ENCODE data around the gene FBN1. TPM values are rescaled to one million over a fixed set of nuclear protein-coding genes. Genes with fewer than 3 reads are reported as not detected.

The FBN1 gene
- total and polyA plus RNA-seq, 7 donors: 7.7 to 40.6 (median 16.4) TPM

DNA sequence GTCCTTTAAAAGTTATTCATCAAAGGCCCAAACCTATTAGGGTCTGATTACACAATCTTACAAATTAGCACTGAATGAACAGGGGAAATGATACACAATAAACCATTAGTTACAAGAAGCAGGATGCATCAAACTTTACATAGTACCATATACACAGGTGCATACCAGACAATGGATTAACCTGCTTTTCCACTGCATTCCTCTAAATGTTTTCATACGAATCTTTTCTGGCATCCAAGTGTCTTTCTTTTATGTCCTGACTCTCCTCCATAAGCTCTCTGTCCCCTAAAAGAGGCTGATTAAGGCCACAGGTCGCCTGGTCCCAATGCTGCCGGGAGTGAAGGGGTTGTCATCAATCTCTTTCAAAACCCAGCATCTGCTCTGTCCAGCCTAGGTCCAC is 11.4 kb downstream of the FBN1 start:
- DNase-seq: no peak
- intact Hi-C loops (cut with DNase I): no loop called here
- no peaks in the 10 kb centered on the region for H3K36me3 ChIP-seq (ENCODE audit: insufficient read depth in 1 of 2, low read depth in 1 of 2)
- no peaks in the 10 kb centered on the region for H3K4me1 ChIP-seq
- TF ChIP-seq, protein P1, sequence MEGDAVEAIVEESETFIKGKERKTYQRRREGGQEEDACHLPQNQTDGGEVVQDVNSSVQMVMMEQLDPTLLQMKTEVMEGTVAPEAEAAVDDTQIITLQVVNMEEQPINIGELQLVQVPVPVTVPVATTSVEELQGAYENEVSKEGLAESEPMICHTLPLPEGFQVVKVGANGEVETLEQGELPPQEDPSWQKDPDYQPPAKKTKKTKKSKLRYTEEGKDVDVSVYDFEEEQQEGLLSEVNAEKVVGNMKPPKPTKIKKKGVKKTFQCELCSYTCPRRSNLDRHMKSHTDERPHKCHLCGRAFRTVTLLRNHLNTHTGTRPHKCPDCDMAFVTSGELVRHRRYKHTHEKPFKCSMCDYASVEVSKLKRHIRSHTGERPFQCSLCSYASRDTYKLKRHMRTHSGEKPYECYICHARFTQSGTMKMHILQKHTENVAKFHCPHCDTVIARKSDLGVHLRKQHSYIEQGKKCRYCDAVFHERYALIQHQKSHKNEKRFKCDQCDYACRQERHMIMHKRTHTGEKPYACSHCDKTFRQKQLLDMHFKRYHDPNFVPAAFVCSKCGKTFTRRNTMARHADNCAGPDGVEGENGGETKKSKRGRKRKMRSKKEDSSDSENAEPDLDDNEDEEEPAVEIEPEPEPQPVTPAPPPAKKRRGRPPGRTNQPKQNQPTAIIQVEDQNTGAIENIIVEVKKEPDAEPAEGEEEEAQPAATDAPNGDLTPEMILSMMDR (IDR thresholded peaks at IDR 0.05): no peak
- 69 to 81% (median 75%) methylated on average over 3 of the region's 3 CpGs for WGBS, 3 donors
- ATAC-seq: no peak
- H3K27ac ChIP-seq: no peak overlapping the region
- H3K4me3 ChIP-seq: no peak overlapping the region
- H3K9me3 ChIP-seq: no peaks in the 10 kb centered on the region
- no peaks in the 10 kb centered on the region for H3K27me3 ChIP-seq (ENCODE audit: insufficient read depth in 3 of 3, low read length in 2 of 3)

DNA sequence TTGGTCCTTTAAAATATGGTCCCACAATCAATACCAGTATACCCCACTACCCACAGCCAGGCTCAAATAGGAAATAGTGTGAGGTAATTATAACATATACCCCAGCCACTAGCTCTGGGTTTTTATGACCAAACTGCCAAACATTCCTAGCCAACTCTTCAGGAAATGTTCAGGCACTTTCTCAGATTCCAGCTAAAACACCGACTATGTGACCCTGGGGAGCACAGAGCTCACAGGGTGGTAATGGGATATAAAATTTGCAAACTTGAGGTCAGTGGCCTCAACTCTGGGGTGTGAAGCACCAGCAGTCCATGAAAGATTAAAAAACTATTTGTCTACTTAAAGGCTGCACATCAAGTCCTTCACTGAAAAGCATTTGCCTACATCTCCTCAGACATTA is 12.9 kb downstream of the FBN1 start:
- no peaks in the 10 kb centered on the region for H3K27me3 ChIP-seq (ENCODE audit: insufficient read depth in 3 of 3, low read length in 2 of 3)
- TF ChIP-seq, protein P1 (IDR thresholded peaks at IDR 0.05): no peak
- ATAC-seq (no peak), DNase-seq (no peak)
- H3K4me1 ChIP-seq: peaks cover 4% of the 10 kb centered on the region
- intact Hi-C loops (cut with DNase I): no loop called here
- H3K27ac ChIP-seq: no peak overlapping the region
- H3K4me3 ChIP-seq: no peak overlapping the region
- WGBS, 3 donors: 17 to 22% (median 20%) methylated on average over 1 of the region's 1 CpG
- no peaks in the 10 kb centered on the region for H3K36me3 ChIP-seq (ENCODE audit: insufficient read depth in 1 of 2, low read depth in 1 of 2)
- H3K9me3 ChIP-seq: no peaks in the 10 kb centered on the region

DNA sequence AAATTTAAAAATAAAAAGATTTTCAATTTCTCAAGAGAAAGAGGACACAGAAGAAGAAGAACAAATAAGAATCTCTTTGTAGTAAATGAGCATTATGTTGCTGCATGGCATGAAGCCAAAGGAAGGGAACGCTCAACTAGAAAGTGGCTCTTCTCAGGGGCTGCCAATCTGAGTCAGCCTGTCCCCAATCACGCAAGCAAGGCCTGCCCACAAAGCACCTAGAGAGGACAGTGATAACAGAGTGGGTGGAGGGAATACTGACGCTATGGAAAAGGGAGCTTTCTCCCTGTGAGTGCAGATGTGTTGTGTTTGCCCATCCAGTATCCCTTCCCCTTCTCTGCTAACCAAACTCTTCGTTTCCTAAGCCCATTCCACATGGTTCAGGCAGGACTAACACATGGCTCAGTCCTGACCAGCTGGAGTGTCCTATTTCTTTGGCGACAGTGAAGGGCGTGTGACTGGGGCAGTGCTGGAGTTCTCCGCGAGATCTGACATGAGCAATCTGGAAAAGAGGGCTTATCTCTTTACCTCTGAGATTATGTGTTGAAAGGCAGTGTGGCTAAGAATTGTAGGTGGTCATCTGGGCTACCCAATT is 14.2 kb downstream of the FBN1 start:
- Histone ChIP-seq H3K27ac (no peak overlapping the region), H3K36me3 (ENCODE audit: insufficient read depth in 1 of 2, low read depth in 1 of 2) (no peaks in the 10 kb centered on the region), H3K9me3 (no peaks in the 10 kb centered on the region), H3K27me3 (ENCODE audit: insufficient read depth in 3 of 3, low read length in 2 of 3) (no peaks in the 10 kb centered on the region), H3K4me3 (no peak overlapping the region), H3K4me1 (peaks cover 8% of the 10 kb centered on the region)
- DNase-seq (no peak), ATAC-seq (no peak)
- TF ChIP-seq, protein P1 (IDR thresholded peaks at IDR 0.05): no peak
- 50 to 72% (median 59%) methylated on average over 8 of the region's 8 CpGs for WGBS, 3 donors
- intact Hi-C loops (cut with DNase I): no loop called here

DNA sequence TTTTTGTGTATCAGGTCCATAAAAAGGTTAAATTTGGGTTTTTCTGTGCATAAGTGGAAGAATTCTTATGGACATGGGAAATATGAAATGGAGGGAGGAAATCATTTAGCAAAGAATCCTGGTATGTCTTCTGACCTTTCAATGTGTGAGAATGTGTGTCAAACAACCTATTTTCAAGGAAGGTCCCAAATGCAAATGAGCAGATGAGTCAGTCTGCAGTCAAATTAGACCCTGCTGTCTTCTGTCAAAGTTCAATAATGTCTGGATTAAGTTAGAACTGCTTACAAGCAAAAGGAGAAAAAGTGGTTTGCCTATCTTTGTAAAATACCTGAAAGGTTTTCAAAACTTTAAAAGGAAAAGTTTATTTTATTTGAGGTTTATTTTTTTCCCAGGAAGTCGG is 15.3 kb downstream of the FBN1 start:
- Histone ChIP-seq H3K4me1 (peaks cover 8% of the 10 kb centered on the region), H3K4me3 (no peak overlapping the region), H3K27ac (no peak overlapping the region), H3K27me3 (ENCODE audit: insufficient read depth in 3 of 3, low read length in 2 of 3) (no peaks in the 10 kb centered on the region), H3K9me3 (no peaks in the 10 kb centered on the region), H3K36me3 (ENCODE audit: insufficient read depth in 1 of 2, low read depth in 1 of 2) (no peaks in the 10 kb centered on the region)
- WGBS, 3 donors: 71 to 86% (median 79%) methylated on average over 1 of the region's 1 CpG
- DNase-seq (no peak), ATAC-seq (no peak)
- intact Hi-C loops (cut with DNase I): no loop called here
- TF ChIP-seq, protein P1 (IDR thresholded peaks at IDR 0.05): no peak

DNA sequence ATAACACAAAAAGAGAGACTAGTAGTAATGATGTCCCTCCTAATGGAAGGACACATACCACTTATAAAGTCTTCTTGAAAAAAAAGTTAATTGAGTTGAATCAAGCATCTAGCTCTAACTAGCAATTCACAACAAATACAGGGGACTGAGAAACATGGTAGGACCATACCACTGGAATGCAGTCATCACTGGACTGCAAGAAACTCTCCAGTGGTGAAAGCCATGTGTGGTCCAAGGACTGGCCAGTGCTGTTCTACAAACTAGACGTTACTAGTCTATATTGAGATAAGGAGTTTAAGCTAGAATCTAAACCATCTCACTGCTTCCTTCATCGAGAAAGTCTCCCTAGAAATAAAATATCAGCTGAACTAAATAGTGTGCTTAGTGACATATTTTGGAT is 16.7 kb downstream of the FBN1 start:
- intact Hi-C loops (cut with DNase I): no loop called here
- Histone ChIP-seq H3K4me3 (no peak overlapping the region), H3K9me3 (no peaks in the 10 kb centered on the region), H3K27me3 (ENCODE audit: insufficient read depth in 3 of 3, low read length in 2 of 3) (no peaks in the 10 kb centered on the region), H3K27ac (no peak overlapping the region), H3K36me3 (ENCODE audit: insufficient read depth in 1 of 2, low read depth in 1 of 2) (no peaks in the 10 kb centered on the region), H3K4me1 (peaks cover 8% of the 10 kb centered on the region)
- ATAC-seq (no peak), DNase-seq (no peak)
- TF ChIP-seq, protein P1 (IDR thresholded peaks at IDR 0.05): no peak
- 57 to 66% (median 58%) methylated on average over 2 of the region's 2 CpGs for WGBS, 3 donors
